ENCODE results near the gene CXCL13.

CXCL13 gene

DNA sequence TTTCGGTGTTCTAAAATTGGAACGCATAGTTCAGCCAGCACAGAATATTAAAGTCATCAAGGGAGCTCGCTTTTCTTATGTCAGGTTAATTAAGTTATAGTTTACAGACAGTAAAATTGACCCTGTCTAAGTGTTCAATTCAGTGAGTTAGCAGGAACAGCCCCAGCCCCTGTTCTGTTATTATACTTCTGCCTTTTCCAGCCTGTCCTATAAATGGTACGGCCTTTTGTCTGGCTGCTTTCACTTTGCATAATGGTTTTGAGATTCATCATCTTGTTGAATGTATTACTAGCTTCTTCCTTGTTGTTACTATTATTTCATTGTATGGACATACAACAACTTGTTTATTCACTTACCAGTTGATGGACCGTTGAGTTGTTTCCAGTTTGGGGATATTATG, 9.5 kb downstream of the CXCL13 start:
- no peaks in the 10 kb centered on the region for H3K9me3 ChIP-seq
- H3K4me3 ChIP-seq (ENCODE audit: low read depth in 1 of 2, low read length in 1 of 2), result no peak overlapping the region
- H3K27me3 ChIP-seq, result peaks cover 13% of the 10 kb centered on the region
- H3K36me3 ChIP-seq, result no peaks in the 10 kb centered on the region
- H3K27ac ChIP-seq, result no peak overlapping the region
- TF ChIP-seq, protein P1, sequence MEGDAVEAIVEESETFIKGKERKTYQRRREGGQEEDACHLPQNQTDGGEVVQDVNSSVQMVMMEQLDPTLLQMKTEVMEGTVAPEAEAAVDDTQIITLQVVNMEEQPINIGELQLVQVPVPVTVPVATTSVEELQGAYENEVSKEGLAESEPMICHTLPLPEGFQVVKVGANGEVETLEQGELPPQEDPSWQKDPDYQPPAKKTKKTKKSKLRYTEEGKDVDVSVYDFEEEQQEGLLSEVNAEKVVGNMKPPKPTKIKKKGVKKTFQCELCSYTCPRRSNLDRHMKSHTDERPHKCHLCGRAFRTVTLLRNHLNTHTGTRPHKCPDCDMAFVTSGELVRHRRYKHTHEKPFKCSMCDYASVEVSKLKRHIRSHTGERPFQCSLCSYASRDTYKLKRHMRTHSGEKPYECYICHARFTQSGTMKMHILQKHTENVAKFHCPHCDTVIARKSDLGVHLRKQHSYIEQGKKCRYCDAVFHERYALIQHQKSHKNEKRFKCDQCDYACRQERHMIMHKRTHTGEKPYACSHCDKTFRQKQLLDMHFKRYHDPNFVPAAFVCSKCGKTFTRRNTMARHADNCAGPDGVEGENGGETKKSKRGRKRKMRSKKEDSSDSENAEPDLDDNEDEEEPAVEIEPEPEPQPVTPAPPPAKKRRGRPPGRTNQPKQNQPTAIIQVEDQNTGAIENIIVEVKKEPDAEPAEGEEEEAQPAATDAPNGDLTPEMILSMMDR (IDR thresholded peaks at IDR 0.05), result no peak
- H3K4me1 ChIP-seq (ENCODE audit: control insufficient read depth in 1 of 2, insufficient read depth in 1 of 2, low read depth in 1 of 2, low read length in 1 of 2), result no peaks in the 10 kb centered on the region

DNA sequence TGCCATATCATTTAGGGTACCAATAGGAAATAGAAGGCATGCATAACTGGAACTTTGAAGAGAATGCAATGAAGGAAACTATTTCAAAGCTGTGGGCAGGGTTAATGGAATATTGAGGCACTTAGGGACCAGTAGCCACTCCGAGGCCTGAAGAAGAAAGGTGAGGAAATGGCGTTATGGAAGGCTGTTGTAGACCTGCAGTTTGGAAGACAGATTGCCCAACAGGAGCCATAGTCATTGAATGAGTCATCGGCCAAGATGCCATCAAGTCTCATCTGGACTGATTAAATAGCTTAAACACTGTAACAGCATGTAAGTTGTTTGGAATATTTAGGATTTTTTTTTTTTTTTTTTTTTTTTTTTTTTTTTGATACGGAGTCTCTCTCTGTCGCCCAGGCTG, 11.6 kb downstream of the CXCL13 start:
- TF ChIP-seq, protein P1 (IDR thresholded peaks at IDR 0.05), result no peak
- no peak overlapping the region for H3K4me3 ChIP-seq (ENCODE audit: low read depth in 1 of 2, low read length in 1 of 2)
- H3K27me3 ChIP-seq, result peaks cover 13% of the 10 kb centered on the region
- no peak overlapping the region for H3K27ac ChIP-seq
- no peaks in the 10 kb centered on the region for H3K4me1 ChIP-seq (ENCODE audit: control insufficient read depth in 1 of 2, insufficient read depth in 1 of 2, low read depth in 1 of 2, low read length in 1 of 2)
- no peaks in the 10 kb centered on the region for H3K36me3 ChIP-seq
- no peaks in the 10 kb centered on the region for H3K9me3 ChIP-seq

DNA sequence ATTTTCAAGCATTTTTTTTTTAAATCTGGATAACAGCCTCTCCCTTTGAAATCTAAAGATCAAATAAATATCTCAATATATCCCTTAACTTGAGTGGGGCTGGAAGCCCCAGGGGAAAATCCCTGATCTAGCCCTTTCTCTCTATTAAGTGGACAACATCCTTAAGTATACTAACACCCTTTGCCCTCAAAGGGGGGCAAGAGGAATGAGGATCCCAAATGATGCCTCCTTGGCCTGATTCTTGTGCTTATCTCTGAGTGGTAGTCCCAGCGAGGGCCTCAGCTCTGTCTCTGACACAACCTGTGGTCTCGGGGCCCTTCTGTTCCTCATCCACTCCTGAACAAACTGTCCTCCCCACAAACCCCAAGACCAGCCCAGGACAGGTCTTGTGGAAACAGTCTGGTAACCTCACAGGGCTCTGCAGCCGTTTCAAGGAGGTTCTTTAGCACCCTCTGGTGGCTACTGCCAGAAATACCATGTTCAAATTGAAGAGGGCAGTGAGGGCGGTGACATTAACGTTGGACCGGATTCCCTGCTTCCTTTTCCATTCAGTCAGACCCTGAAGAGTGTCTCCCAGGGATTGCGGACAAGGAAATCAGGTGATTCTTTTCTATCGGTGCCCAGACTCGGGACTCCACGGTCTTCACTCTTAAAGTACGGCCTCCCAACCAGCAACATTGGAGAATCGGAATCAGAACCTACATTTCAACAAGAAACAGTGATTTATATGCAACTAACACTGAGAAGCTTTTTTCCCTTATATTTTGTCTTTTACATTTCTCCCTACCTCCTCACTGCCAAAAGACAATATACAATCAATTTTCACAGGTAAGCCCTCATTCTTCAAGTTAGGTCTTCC, 13.0 kb downstream of the CXCL13 start:
- Histone ChIP-seq H3K27ac (no peak overlapping the region), H3K4me1 (ENCODE audit: control insufficient read depth in 1 of 2, insufficient read depth in 1 of 2, low read depth in 1 of 2, low read length in 1 of 2) (no peaks in the 10 kb centered on the region), H3K4me3 (ENCODE audit: low read depth in 1 of 2, low read length in 1 of 2) (no peak overlapping the region), H3K9me3 (no peaks in the 10 kb centered on the region), H3K27me3 (peaks cover 13% of the 10 kb centered on the region), H3K36me3 (no peaks in the 10 kb centered on the region)
- TF ChIP-seq, protein P1 (IDR thresholded peaks at IDR 0.05), result peak; percentile 52

DNA sequence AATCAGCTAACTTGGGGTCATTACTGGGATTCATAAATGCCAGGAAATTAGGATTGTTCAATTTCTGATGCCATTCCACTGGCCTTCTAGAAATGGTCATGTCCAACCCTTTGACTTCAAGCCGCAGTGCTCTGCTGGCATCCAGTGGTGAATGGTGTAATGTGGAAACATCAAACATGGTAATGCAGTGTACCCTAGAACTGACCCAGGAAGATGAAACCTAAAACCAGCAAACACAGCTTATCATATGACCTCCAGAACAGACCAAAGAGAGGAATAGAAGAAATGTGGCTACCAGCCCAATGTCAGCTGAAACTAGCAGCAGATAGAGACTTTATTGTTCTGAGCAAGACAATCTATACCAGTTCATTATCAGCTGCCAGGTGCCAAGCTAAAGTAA, 13.8 kb downstream of the CXCL13 start:
- Histone ChIP-seq H3K4me1 (ENCODE audit: control insufficient read depth in 1 of 2, insufficient read depth in 1 of 2, low read depth in 1 of 2, low read length in 1 of 2) (no peaks in the 10 kb centered on the region), H3K27ac (no peak overlapping the region), H3K4me3 (ENCODE audit: low read depth in 1 of 2, low read length in 1 of 2) (no peak overlapping the region), H3K36me3 (no peaks in the 10 kb centered on the region), H3K9me3 (no peaks in the 10 kb centered on the region), H3K27me3 (peaks cover 13% of the 10 kb centered on the region)
- TF ChIP-seq, protein P1 (IDR thresholded peaks at IDR 0.05), result no peak

DNA sequence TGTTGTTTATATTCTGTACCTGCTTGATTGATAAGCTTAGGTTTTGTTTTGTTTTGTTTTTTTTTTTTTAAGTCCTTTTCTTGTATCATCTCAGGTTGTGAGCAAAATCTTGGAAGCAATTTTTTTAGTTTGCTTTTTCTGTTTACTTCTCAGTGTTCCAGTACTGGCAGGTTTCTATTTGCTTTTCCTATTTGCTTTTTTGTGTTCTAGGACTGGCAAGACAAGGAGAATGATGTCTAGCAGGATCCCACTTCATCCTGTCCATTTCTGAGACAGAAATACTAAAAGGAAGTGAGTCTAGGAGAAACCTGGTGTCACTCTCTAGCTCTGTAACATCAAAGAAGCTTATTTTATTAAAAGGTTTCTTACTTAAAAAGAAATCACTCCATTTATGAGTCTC, 15.6 kb downstream of the CXCL13 start:
- H3K4me1 ChIP-seq (ENCODE audit: control insufficient read depth in 1 of 2, insufficient read depth in 1 of 2, low read depth in 1 of 2, low read length in 1 of 2), result no peaks in the 10 kb centered on the region
- TF ChIP-seq, protein P1 (IDR thresholded peaks at IDR 0.05), result no peak
- H3K4me3 ChIP-seq (ENCODE audit: low read depth in 1 of 2, low read length in 1 of 2), result no peak overlapping the region
- H3K9me3 ChIP-seq, result no peaks in the 10 kb centered on the region
- no peak overlapping the region for H3K27ac ChIP-seq
- H3K27me3 ChIP-seq, result peaks cover 13% of the 10 kb centered on the region
- H3K36me3 ChIP-seq, result no peaks in the 10 kb centered on the region
